HG02884 (cell line): ENCODE measurements around the gene MMP14.

Experiments used
- ATAC-seq: cut with Tn5 transposase; IDR thresholded peaks from one replicate; pipeline ENCODE4 v1.9.1; 2021; ENCODE audit warnings: mild to moderate bottlenecking, moderate library complexity; ENCODE audit not compliant: unreplicated experiment

MMP14 gene

GRCh38 chr14:22883173-22883976 lies 47.0 kb downstream of the MMP14 start, which contains the start of gene REM2:
Gene REM2, plus strand, starts transcription at chr14:22883222. Its CDS starts 66 bp downstream, at chr14:22883288.
- ATAC-seq, result no peak

GRCh38 chr14:22884076-22884737 lies 47.8 kb downstream of the MMP14 start:
- ATAC-seq, result no peak

GRCh38 chr14:22884738-22885523 lies 48.5 kb downstream of the MMP14 start:
- no peak for ATAC-seq

DNA sequence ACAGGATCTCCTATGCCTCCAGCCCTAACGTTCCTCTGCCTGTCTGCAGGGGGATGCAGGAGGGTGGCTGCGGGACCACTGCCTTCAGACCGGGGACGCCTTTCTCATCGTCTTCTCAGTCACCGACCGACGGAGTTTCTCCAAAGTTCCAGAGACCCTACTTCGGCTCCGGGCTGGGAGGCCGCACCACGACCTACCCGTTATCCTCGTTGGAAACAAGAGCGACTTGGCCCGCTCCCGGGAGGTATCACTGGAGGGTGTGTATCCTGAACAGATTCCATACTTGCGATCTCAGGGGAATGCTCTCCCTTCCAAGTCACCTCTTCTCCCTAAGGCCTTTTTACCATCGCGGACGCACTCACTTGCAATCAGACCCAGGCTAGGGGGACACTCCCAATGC lies 49.6 kb downstream of the MMP14 start:
- ATAC-seq, result no peak

DNA sequence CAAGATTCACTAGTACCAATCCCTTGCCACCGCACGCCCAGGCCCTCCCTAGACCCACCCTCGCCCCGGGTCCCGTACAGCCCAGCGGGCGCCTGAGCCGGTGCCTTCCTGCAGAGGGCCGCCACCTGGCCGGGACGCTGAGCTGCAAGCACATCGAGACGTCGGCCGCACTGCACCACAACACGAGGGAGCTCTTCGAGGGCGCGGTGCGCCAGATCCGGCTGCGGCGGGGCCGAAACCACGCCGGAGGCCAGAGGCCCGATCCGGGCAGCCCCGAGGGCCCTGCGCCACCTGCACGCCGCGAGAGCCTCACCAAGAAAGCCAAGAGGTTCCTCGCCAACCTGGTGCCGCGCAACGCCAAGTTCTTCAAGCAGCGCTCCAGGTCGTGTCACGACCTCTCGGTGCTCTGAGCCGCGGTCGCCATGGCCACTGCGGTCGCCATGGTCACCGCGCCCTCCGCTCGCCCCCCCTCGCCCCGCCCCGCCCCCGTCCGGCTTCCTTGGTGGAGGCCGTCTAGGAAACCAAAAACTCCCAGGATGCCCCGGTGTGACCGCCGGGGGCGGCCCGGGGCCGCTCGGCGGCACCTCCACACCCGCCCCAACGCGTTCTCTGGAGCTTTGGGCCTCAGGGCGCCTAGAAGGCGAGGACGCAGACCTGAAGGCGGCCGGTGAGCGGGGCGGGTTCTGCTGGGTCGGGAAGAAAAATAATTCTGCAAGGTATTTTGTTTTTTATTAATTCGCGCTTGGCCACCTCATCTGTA lies 50.3 kb downstream of the MMP14 start:
- ATAC-seq, result peak; percentile 41

DNA sequence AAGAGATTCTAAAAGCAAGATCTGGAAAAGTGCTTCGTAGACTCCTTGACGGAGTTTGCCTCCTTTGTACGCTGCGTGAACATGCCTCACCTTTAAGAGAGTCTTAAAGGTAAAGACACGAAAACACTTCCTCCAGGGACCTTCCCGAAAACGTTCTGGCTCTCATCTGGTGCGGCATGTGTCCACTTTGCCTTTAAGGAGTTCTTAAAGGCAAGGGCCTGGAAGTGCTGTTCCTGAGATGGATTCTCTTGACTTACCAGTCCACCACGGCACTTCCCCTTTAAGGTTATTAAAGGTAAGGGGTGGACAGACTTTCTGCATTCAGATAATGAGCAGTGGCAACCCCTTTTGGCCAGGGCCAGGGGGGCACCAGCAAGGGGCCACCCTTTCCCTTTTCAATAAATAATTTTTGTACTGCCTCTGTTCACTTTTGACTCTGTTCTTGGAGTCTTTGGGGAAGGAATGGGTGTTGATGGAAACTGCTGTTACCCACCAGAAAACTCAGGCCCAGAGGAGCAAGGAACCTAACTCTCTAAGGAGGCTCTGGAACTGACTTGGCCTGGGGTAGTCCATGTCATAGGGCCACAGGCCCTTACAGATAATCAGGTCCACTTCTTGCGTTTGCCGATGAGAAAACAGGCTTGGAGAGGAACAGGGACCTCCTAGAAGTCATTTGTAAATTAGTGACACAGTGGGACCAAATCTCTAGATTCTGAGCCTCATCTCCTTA lies 51.0 kb downstream of the MMP14 start:
- ATAC-seq, result no peak

GRCh38 chr14:22887990-22888378 lies 51.6 kb downstream of the MMP14 start:
- peak; percentile 41 for ATAC-seq

DNA sequence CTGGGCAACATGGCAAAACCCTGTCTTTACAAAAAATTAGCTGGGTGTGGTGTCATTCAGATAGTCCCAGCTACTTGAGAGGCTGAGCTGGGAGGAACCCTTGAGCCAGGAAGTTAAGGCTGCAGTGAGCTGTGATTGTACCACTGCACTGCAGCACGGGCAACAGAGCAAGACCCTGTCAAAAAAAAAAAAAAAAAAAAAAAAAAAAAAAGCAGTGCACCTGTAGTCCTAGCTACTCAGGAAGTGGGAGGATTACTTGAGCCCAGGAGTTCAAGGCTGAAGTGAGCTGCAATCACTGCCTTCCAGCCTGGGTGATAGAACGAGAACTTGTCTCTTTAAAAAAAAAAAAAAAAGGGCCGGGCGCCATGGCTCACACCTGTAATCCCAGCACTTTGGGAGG lies 52.3 kb downstream of the MMP14 start:
- ATAC-seq, result no peak

- ATAC-seq, result no peak
Measured at GRCh38 chr14:22890416-22890815, 54.0 kb downstream of the MMP14 start.

- ATAC-seq, result no peak
Measured at GRCh38 chr14:22892488-22892887, 56.1 kb downstream of the MMP14 start.

- no peak for ATAC-seq
Measured at GRCh38 chr14:22893706-22894105, 57.3 kb downstream of the MMP14 start.

DNA sequence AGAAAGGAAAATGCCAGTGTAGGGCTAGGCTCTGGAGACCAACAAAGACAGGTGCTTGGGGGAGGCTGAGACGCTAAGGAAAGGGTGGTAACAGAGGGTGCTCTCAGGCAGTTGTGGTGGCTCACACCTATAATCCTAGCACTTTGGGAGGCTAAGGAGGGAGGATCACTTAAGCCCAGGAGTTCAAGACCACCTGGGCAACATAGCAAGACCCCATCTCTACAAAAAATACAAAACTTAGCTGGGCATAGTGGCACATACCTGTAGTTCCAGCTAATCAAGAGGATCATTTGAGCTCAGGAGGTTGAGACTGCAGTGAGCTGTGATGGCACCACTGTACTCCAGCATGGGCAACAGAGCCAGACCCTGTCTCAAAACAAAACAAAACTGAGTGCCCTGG lies 59.0 kb downstream of the MMP14 start:
- ATAC-seq, result no peak

GRCh38 chr14:22896356-22896755 lies 60.0 kb downstream of the MMP14 start:
- no peak for ATAC-seq

DNA sequence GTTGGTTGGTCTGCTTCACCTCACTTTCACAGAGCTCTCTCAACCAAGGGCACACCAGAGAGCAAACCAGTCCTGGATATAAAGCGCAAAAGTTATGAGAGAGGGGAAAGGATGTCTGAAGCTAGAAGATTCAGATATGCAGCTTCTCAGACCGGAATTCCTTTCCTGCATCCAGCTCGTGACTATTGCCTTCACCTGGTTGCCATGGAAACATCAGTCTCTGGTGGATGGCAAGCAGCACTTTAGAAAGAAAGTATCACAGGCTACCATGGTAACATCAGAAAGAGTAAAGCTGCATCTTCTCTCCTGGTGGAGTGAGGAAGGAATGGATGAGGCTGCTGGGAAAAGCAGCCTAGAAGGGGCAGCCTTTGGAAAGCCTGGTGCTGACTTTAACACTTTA lies 60.4 kb downstream of the MMP14 start:
- ATAC-seq, result no peak

- ATAC-seq, result no peak
Measured at GRCh38 chr14:22897357-22897756, 61.0 kb downstream of the MMP14 start.
